NCI-H82 (cell line): ENCODE data around the gene BMPR2.
"Not testable (repeated sequence)": the region's sequence is repeated elsewhere in the genome, so short reads cannot be mapped to it uniquely, and the experiment has no call there.

ENCODE experiments used
- DNase-seq: peaks from one replicate; lab custom pipeline; 2025; lab: John Stamatoyannopoulos, UW

BMPR2 gene

DNA sequence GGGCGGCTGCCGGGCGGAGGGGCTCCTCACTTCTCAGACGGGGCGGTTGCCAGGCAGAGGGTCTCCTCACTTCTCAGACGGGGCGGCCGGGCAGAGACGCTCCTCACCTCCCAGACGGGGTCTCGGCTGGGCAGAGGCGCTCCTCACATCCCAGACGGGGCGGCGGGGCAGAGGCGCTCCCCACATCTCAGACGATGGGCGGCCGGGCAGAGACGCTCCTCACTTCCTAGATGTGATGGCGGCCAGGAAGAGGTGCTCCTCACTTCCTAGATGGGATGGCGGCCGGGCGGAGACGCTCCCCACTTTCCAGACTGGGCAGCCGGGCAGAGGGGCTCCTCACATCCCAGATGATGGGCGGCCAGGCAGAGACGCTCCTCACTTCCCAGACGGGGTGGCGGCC lies 159.2 kb downstream of the BMPR2 start:
- not testable (repeated sequence) for DNase-seq

DNA sequence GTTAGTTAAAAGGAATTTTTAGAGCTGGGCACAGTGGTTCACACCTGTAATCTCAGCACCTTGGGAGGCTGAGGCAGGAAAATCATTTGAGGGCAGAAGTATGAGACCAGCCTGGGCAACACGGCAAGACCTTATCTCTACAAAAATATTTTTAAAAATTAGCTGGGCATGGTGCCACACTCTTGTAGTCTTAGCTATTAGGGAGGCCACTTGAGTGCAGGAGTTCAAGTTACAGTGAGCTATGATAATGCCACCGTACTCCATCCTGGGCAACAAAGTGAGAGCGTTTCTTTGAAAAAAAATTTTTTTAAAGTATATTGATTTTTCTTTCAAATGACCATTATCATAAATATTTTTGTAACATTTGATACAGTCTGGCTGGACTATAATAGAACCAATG lies 165.0 kb downstream of the BMPR2 start:
- no peak for DNase-seq

- DNase-seq = no peak
Observed at GRCh38 chr2:202542142-202542541, 166.0 kb downstream of the BMPR2 start.

GRCh38 chr2:202545523-202545922 lies 169.4 kb downstream of the BMPR2 start:
- DNase-seq = no peak

GRCh38 chr2:202545931-202546330 lies 169.8 kb downstream of the BMPR2 start:
- DNase-seq = no peak

DNA sequence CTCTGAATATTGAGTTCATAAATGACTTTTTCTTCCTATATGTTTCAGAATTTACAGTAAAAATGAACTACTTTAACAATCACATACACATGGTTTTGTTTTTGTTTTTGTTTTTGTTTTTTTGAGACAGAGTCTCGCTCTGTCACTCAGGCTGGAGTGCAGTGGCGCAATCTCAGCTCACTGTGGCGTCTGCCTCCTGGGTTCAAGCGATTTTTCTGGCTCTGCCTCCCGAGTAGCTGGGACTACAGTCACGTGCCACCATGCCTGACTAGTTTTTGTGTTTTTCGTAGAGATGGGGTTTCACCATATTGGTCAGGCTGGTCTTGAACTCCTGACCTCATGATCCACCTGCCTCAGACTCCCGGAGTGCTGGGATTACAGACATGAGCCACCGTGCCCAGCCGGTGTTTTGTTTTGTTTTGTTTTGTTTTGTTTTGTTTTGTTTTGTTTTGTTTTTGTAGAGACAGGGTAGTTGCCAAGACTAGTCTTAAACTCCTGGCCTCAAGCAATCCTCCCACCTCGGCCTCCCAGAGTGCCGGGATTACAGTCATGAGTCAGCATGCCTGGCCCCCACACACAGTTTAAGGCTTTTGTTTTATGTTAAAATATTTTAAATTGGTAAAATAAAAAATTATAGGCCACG lies 170.5 kb downstream of the BMPR2 start:
- not testable (repeated sequence) for DNase-seq

- DNase-seq = no peak
Observed at GRCh38 chr2:202548240-202548639, 172.1 kb downstream of the BMPR2 start.

DNA sequence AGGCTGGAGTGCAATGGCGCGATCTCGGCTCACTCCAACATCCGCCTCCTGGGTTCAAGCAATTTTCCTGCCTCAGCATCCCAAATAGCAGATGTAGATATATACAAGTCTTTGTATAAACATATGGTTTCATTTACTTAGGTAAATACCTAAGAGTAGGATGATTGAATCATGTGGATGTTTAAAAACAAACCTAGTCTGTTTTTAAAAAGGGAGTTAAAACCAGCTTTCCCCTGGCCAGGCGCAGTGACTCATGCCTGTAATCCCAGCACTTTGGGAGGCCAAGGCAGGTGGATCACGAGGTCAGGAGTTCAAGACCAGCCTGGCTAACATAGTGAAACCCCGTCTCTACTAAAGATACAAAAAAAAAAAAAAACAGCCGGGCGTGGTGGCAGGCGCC lies 174.9 kb downstream of the BMPR2 start:
- DNase-seq = not testable (repeated sequence)

DNA sequence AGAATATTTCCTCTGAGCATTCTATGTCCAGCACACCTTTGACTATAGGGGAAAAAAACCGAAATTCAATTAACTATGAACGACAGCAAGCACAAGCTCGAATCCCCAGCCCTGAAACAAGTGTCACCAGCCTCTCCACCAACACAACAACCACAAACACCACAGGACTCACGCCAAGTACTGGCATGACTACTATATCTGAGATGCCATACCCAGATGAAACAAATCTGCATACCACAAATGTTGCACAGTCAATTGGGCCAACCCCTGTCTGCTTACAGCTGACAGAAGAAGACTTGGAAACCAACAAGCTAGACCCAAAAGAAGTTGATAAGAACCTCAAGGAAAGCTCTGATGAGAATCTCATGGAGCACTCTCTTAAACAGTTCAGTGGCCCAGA lies 179.2 kb downstream of the BMPR2 start:
- DNase-seq = no peak

- DNase-seq = no peak
Observed at GRCh38 chr2:202560200-202560599, 184.1 kb downstream of the BMPR2 start.

- no peak for DNase-seq
Observed at GRCh38 chr2:202564226-202564625, 188.1 kb downstream of the BMPR2 start.

- DNase-seq = no peak
Observed at GRCh38 chr2:202566286-202566685, 190.2 kb downstream of the BMPR2 start.

GRCh38 chr2:202574541-202574940 lies 198.4 kb downstream of the BMPR2 start:
- no peak for DNase-seq

DNA sequence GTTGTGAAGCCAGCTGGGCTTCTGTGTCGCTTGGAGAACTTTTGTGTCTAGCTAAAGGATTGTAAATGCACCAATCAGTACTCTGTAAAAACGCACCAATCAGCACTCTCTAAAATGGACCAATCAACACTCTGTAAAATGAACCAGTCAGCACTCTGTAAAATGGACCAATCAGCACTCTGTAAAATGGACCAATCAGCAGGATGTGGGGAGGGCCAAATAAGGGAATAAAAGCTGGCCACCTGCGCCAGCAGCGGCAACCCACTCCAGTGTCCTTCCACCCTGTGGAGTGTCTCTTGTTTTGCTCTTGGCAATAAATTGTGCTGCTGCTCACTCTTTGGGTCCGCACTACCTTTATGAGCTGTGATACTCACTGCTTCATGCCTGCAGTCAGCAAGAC lies 199.1 kb downstream of the BMPR2 start:
- DNase-seq = not testable (repeated sequence)

DNA sequence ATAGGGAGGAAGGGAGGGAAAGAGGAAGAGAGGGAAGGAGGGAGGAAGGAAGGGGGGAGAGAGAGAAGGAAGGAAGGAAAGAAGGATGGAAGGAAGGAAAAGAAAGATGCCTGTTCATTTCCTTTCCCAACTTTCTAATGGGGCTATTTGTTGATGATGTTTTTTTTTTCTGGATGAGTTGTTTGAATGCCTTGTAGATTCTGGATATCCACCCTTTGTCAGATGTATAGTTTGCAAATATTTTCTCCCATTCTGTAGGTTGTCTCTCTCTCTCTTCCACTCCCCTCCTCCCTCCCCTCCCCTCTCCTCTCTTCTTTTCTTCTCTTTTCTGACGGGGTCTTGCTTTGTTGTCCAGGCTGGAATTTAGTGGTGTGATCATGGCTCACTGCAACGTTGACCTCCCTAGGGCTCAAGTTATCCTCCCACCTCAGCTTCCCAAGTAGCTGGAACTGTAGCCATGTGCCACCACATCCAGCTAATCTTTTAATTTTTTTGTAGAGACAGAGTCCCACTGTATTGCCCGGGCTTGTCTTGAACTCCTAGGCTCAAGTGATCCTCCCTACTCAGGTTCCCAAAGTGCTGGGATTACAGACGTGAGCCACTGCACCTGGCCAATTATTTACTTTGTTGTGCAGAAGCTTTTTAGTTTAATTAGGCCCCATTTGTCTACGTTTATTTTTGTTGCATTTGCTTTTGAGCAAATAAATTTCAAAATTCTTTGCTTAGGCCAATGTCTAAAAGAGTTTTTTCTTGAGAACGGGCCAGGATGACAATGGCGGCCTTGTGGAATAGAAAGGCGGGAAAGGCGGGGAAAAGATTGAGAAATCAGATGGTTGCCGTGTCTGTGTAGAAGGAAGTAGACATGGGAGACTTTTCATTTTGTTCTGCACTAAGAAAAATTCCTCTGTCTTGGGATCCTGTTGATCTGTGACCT lies 201.4 kb downstream of the BMPR2 start:
- peak; percentile 90 for DNase-seq

DNA sequence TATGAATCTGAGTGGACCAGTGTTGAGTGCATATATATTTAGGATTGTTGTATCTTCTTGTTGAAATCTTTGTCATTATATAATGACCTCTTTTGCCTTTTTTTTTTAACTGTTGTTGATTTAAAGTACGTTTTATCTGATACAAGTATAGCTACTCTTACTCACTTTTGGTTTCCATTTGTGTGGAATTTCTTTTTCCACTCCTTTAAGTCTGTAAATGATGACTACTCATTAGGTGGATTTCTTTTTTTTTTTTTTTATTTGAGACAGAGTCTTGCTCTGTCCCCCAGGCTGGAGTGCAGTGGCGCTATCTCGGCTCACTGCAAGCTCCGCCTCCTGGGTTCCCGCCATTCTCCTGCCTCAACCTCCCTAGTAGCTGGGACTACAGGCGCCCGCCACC lies 206.7 kb downstream of the BMPR2 start:
- not testable (repeated sequence) for DNase-seq

DNA sequence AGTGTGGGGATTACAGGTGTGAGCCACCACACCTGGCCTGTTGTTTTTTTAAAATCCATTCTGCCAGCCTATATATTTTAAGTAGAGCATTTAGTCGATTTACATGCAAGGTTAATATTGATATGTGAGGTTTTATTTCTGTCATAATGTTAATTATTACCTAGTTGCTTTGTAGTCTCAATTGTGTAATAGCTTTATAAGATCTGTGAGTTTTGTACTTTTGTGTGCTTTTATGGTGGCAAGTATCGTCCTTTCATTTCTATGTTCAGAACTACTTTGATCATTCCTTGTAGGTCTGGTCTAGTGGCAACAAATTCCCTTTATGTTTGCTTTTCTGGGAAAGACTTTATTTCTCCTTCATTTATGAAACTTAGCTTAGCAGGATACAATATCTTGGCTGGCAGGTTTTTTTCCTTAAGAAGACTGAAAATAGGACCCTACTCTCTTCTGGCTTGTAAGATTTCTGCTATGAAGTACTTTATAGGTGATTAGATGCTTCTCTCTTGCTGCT lies 207.6 kb downstream of the BMPR2 start:
- no peak for DNase-seq

- peak; percentile 97 for DNase-seq
Observed at GRCh38 chr2:202588647-202589581, 212.8 kb downstream of the BMPR2 start.

DNA sequence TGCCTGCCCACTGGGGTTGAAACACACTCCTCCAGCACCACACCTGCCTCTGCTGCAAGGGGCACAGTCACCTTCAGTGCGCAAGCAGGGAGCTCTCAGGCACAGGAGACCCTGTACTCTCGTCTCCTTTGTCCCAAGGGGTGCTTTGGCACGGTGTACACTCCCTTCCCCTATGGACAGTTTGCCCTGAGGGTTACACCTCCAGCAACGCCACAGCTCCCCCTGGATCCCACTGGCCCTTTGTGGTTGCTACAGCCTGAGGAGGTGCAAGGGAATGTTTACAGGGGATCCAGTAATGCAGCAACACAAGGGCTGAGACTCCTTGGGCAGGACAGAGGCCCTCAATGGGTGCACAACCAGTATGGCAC lies 213.4 kb downstream of the BMPR2 start:
- no peak for DNase-seq

GRCh38 chr2:202592566-202592965 lies 216.4 kb downstream of the BMPR2 start:
- no peak for DNase-seq

DNA sequence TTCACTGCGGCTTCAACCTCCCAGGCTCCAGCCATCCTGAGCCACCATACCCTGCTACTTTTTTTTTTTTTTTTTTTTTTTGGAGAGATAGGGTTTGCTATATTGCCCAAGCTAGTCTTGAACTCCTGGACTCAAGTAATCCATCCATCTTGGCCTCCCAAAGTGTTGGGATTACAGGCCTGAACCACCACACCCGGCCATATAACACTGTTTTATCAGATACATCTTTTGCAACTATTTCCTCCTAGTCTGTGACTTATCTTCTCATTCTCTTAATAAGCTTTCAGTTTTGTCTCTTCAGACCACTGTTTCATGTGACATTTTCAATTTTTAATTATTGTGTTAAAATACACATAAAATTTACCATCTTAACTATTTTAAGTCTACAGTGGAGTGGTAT lies 223.0 kb downstream of the BMPR2 start:
- DNase-seq = no peak

GRCh38 chr2:202599911-202600310 lies 223.8 kb downstream of the BMPR2 start:
- DNase-seq = no peak
